ENCODE measurements around the gene ARHGDIA.

ARHGDIA gene

DNA sequence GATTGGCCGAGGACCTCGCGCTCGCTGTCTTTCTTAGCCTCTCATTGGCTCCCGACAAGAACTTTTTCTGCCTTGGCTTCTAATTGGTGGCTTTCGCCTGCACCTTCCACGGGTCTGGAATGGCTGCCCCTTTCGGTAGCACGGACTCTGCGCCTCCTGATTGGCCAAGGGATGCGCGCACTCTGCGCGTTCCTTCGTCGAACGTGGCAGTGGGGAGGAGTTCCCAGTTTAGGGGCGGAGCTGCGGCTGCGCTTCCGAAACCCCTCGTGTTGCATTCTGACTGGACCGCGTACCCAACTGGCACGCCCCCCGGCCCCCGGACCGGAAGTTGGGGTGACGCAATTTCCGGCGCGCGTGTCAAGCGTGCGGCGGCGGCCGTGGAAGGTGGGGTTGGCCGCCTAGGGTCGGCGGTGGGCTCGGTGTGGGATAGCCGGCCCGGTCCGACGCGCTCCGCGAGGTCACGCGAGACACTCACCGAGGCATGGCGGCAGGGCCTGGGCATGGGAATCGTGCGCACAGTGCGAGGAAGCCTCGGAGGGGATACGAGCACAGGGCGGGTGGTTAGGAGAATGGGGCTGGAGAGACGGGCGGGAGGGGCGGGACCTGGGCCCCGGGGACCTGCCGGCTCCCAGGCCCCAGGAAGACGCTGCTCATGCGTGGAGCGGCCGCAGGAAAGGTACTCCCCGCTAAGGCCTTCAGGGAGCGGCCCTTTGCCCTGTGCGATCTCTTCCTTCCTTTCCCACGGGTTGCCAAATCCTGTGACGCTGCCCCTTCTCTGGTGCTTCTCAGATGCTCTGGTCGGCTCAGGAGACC, 10.2 kb downstream of the ARHGDIA start:
- DNase-seq = peak; percentile 100

DNA sequence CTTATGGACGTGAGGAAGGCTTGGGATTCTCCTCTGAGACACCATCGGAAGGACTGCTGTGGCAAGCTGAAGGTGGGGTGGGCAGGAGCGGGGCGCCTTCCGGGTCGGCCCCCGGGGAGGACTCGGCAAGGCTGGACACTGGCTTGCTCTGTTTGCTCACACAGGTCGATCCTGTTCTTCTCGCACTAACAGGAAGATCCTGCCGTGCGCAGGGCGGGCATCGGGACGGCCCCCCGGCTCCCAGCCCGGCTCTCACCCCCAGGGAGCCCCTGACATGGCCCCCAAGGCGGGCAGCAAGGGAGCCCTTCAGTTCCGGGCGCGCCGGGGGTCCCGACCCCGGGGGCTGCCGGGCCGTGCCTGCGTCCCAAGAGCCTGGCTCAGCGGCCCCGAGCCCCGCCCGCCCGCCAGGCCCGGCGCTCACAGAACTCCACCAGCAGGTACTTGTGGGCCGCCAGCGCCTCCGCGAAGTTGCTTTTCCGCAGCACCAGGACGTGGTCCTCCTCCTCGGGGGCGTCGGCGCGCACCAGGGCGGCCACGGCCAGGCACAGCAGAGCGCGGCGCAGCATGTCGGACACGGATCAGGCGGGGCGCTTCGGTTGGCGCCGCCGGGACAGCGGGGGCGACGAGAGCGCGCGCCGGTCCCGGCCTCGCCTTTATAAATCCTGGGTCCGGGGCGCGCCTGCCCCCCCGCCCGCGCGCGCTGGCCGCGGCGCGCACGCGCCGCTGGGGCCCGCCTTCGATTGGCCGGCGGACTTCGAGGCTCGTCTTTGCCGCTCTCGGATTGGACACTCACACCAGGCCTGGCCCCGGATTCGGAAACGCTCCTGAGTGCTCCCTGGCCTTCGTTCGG, 11.0 kb downstream of the ARHGDIA start, which contains the start of gene P4HB:
P4HB (minus strand) TSS at position 630 of the 850 bp plus-strand sequence; CDS start at position 566, 64 bp downstream.
- DNase-seq = no peak

GRCh38 chr17:81858967-81859905, 11.9 kb downstream of the ARHGDIA start:
- DNase-seq = no peak

GRCh38 chr17:81858170-81858966, 12.8 kb downstream of the ARHGDIA start:
- DNase-seq = no peak

GRCh38 chr17:81854974-81855774, 16.0 kb downstream of the ARHGDIA start:
- no peak for DNase-seq

- no peak for DNase-seq
Observed at GRCh38 chr17:81852237-81852636, 18.9 kb downstream of the ARHGDIA start.

DNA sequence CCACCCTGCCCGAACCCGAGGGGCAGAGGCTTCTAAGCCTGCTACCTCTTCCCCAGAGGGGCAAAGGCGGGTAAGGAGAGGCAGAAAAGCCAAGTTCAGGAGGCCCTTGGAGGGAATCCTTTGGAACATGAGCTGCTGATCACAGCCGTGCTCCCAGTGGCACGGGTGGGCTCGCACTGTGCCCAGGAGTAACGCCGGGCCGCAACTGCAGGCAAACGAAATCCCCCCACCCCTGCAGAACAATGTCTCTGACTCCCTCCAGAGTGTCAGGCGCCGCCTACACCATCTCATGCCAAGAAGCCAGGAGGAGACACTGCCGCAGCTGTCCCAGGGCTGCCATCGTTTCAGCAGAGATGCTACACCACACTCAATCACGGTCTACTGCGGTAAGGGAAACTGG, 19.7 kb downstream of the ARHGDIA start:
- DNase-seq = no peak

- no peak for DNase-seq
Observed at GRCh38 chr17:81849457-81849856, 21.7 kb downstream of the ARHGDIA start.

- no peak for DNase-seq
Observed at GRCh38 chr17:81846743-81847689, 24.1 kb downstream of the ARHGDIA start.

GRCh38 chr17:81845881-81846742, 25.0 kb downstream of the ARHGDIA start:
- DNase-seq = no peak

DNA sequence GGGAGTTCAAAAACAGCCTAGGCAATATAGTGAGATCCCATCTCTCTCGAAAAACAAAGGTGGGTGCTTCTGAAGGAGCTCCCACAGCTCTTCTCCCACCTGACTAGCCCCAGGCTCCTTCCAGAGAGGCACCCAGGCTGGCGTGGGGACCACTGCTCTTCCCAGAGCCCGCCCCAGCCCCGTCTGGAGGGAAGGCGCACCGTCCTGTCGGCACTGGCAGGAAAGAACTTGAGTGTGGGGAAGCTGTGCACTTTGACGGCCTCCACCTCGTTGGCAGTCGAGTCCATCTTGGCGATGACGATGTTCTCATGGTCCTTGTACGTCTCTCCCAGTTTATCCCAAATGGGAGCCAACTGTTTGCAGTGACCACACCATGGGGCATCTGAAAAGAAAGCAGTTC, 25.8 kb downstream of the ARHGDIA start:
- DNase-seq = no peak

GRCh38 chr17:81844887-81845286, 26.2 kb downstream of the ARHGDIA start:
- no peak for DNase-seq

DNA sequence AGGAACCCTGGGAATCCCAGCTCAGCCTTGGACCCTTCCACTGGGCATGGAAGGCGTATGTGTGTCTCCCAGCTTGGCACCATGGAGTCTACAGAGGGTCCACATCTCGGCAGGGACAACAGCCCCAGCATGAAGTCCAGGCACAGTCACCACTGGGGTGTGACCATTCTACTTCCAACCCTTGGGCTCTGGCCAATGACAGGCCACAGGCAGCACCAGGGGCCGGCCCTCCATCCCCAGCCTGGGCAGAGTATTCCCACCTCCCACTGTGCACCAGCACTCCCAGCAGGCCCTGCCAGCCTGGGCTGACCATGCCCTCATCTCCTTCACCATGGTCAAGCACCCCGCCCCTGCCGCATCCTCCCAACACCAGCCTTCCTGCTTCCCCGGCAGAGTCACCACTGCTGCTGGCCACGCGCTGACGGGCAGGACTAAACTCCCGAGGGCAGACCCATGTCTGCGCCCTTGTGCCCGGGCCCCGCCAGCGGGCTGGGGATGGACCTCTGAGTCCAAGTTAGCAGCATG, 26.7 kb downstream of the ARHGDIA start:
- DNase-seq = no peak

DNA sequence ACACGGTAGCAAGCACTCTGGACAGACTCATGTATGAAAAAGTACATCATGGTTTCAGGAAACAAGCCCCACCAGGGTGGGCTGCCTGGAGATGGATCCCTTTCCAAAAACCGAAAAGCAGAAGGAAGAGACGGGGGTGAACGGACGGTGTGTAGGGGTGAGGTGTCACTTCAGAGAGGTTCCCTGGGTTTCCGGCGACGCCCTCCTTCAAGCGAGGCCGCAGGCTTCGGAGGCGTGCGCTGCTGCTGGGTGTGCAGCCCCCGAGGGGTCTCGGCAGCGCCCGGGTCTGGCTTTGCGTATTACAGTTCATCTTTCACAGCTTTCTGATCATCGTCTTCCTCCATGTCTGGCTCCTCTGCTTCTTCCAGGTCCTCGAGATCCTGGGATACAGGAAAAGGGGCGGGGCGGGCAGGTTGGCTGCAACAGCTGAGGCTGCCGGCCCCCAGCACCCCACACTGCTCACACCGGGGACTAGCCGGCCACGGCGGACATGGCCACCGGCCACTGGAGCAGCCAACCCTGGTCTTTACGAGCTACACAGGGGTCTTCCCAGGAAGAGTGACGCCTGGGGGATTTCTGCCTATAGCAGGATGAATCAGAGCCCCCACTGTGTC, 27.3 kb downstream of the ARHGDIA start:
- no peak for DNase-seq

DNA sequence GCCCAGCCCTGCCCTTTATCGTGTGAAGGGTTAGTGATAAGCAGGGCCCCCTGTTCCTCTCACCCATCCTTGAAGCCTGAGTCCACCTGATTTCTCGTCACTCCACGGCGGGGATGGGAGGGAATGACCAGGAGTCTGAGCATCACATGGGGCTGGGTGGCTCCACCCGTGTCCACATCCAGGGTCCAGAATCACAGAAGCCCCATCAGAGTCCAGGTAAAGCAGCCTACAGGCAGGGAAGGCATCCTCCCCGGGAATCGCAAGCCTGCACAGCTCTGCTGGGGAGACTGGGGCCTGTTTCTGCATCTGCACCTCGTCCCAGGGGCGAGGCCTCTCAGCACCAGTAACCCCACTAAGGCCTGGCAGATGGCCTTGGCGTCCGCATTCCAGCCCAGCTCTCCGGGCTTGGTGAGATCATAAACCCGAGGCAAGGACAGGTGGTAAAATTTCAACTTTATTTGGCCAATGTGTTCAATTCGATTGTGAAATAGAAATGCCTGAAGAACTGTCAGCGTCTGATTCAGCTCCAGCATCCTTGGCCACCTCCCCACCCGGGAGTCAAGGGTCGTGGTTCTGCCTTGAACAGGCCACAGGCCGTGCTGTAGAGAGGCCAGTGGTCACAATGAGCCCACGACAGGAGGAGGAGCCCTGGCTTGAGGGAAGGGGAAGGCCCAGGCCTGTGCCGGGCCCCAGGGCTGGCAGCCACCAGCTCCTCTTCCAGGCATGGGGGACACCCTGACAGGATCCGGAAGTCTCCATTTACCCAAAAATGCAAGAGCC, 28.2 kb downstream of the ARHGDIA start:
- DNase-seq = peak; percentile 43

GRCh38 chr17:81842378-81842724, 28.8 kb downstream of the ARHGDIA start:
- DNase-seq = no peak

DNA sequence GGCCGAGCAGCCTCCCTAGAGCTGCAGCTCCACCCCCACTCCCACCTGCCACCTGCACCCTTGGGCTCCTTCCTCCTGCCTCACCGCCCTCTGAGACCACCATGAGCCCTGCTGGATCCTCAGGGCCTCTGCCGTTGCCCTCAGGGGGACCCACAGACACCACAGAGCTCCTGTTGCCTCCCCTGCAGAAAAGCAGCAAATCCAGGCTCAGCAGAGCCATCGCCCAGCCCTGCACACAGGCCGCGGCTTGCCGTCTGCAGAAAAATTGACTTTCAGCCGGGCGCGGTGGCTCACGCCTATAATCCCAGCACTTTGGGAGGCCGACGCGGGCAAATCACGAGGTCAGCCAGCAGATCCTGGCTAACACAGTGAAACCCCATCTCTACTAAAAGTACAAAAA, 29.3 kb downstream of the ARHGDIA start:
- DNase-seq = no peak

Data from EL (cell line).